ENCODE results near the gene MYO7B. TPM values are rescaled to one million over a fixed set of nuclear protein-coding genes. Genes with fewer than 3 reads are reported as not detected.

Gene MYO7B
- total and polyA plus RNA-seq, 2 donors (not counting 1 experiment from before 2014, with no cell fraction given) = under 0.01 TPM; not detected in 1

GRCh38 chr2:127531221-127531648 lies 4.2 kb upstream of the MYO7B start:
- no peak overlapping the region for H3K4me3 ChIP-seq (replicated peaks in 1 of 4; ENCODE audit: control extremely low read depth in 1 of 4, insufficient read depth in 1 of 4, low read depth in 3 of 4, low read length in 4 of 4)
- H2AFZ ChIP-seq (ENCODE audit: low read length) = no peak overlapping the region
- H3K27me3 ChIP-seq (ENCODE audit: control insufficient read depth, insufficient read depth, low read length) = peaks cover 4% of the 10 kb centered on the region
- H4K20me1 ChIP-seq (ENCODE audit: control insufficient read depth, extremely low read depth, insufficient read depth, low read length) = no peaks in the 10 kb centered on the region
- no peak for TF ChIP-seq EZH2 (IDR thresholded peaks at IDR 0.05; ENCODE audit: low read length, missing control alignments)
- TF ChIP-seq CTCF (conservative IDR thresholded peaks at IDR 0.05 in 1 of 2, IDR thresholded peaks at IDR 0.05 in 1 of 2; ENCODE audit: low read depth in 1 of 2, low read length in 2 of 2) = no peak
- H3K4me1 ChIP-seq (ENCODE audit: control insufficient read depth, extremely low read depth, insufficient read depth, low read length) = no peaks in the 10 kb centered on the region
- H3K79me2 ChIP-seq (ENCODE audit: control insufficient read depth, insufficient read depth, low read length) = no peaks in the 10 kb centered on the region
- H3K9me3 ChIP-seq (ENCODE audit: control insufficient read depth, insufficient read depth, low read depth, low read length) = no peaks in the 10 kb centered on the region
- no peak overlapping the region for H3K27ac ChIP-seq (ENCODE audit: insufficient read depth, low read length)
- H3K9ac ChIP-seq (ENCODE audit: insufficient read depth, low read length) = no peak overlapping the region
- DNase-seq (ENCODE audit: low read depth in 2 of 2) = peak in 1 of 2 donors; percentile 3
- no peak overlapping the region for H3K4me2 ChIP-seq (ENCODE audit: extremely low read depth, insufficient read depth, low read length)
- H3K36me3 ChIP-seq (ENCODE audit: control insufficient read depth, insufficient read depth, low read length) = no peaks in the 10 kb centered on the region

DNA sequence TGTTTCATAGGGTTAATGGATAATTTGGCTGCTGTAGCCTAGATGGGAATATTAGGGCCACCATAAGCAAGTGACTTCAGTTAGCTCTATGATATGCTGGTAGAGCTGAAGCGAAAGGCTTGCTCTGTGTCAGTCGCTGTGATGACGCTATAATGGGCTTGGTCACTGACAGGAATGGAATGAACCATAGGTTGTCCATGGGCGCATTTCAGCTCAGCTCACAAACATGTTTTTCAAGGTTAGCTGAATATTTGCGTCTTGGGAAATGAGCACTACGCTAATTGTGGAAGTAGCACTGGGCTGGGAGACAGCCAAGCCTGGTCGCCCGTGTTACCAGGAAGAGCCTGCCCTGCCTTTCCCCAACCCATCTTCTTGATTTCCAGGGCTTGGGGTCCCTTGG lies 3.2 kb upstream of the MYO7B start:
- Histone ChIP-seq H3K27me3 (ENCODE audit: control insufficient read depth, insufficient read depth, low read length) (peaks cover 7% of the 10 kb centered on the region), H3K9me3 (ENCODE audit: control insufficient read depth, insufficient read depth, low read depth, low read length) (no peaks in the 10 kb centered on the region), H3K9ac (ENCODE audit: insufficient read depth, low read length) (no peak overlapping the region), H3K36me3 (ENCODE audit: control insufficient read depth, insufficient read depth, low read length) (no peaks in the 10 kb centered on the region), H3K79me2 (ENCODE audit: control insufficient read depth, insufficient read depth, low read length) (no peaks in the 10 kb centered on the region), H3K4me3 (replicated peaks in 1 of 4; ENCODE audit: control extremely low read depth in 1 of 4, insufficient read depth in 1 of 4, low read depth in 3 of 4, low read length in 4 of 4) (no peak overlapping the region), H3K4me1 (ENCODE audit: control insufficient read depth, extremely low read depth, insufficient read depth, low read length) (no peaks in the 10 kb centered on the region), H4K20me1 (ENCODE audit: control insufficient read depth, extremely low read depth, insufficient read depth, low read length) (no peaks in the 10 kb centered on the region), H3K27ac (ENCODE audit: insufficient read depth, low read length) (no peak overlapping the region), H2AFZ (ENCODE audit: low read length) (no peak overlapping the region), H3K4me2 (ENCODE audit: extremely low read depth, insufficient read depth, low read length) (no peak overlapping the region)
- no peak for DNase-seq (ENCODE audit: low read depth in 2 of 2)
- no peak for TF ChIP-seq CTCF (conservative IDR thresholded peaks at IDR 0.05 in 1 of 2, IDR thresholded peaks at IDR 0.05 in 1 of 2; ENCODE audit: low read depth in 1 of 2, low read length in 2 of 2)
- TF ChIP-seq EZH2 (IDR thresholded peaks at IDR 0.05; ENCODE audit: low read length, missing control alignments) = no peak

DNA sequence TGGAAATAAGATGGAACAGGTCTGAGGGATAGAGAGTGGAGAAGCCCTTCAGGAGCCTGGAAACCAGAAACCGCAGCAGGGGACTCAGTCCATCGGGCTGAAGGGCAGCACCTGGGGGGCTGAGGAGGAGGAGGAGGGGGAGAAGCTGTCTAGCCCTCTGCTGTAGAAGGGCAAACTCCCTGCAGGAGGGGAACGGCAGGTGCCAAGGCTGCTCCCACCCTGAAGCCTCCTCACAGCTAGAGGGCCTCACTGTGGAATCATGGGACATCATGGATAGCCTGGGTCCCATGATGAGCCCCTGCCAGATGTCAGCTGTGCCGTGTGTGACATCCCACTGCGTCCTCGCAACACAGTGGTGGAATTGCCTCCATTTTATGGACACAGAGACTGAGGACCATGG lies 435 bp downstream of the MYO7B start:
- no peaks in the 10 kb centered on the region for H3K36me3 ChIP-seq (ENCODE audit: control insufficient read depth, insufficient read depth, low read length)
- H2AFZ ChIP-seq (ENCODE audit: low read length) = no peak overlapping the region
- no peak overlapping the region for H3K4me3 ChIP-seq (replicated peaks in 1 of 4; ENCODE audit: control extremely low read depth in 1 of 4, insufficient read depth in 1 of 4, low read depth in 3 of 4, low read length in 4 of 4)
- H3K27ac ChIP-seq (ENCODE audit: insufficient read depth, low read length) = no peak overlapping the region
- peaks cover 15% of the 10 kb centered on the region for H3K27me3 ChIP-seq (ENCODE audit: control insufficient read depth, insufficient read depth, low read length)
- no peak for TF ChIP-seq CTCF (conservative IDR thresholded peaks at IDR 0.05 in 1 of 2, IDR thresholded peaks at IDR 0.05 in 1 of 2; ENCODE audit: low read depth in 1 of 2, low read length in 2 of 2)
- no peak for TF ChIP-seq EZH2 (IDR thresholded peaks at IDR 0.05; ENCODE audit: low read length, missing control alignments)
- H4K20me1 ChIP-seq (ENCODE audit: control insufficient read depth, extremely low read depth, insufficient read depth, low read length) = no peaks in the 10 kb centered on the region
- H3K9ac ChIP-seq (ENCODE audit: insufficient read depth, low read length) = no peak overlapping the region
- no peak overlapping the region for H3K4me2 ChIP-seq (ENCODE audit: extremely low read depth, insufficient read depth, low read length)
- DNase-seq (ENCODE audit: low read depth in 2 of 2) = no peak
- no peaks in the 10 kb centered on the region for H3K9me3 ChIP-seq (ENCODE audit: control insufficient read depth, insufficient read depth, low read depth, low read length)
- H3K79me2 ChIP-seq (ENCODE audit: control insufficient read depth, insufficient read depth, low read length) = no peaks in the 10 kb centered on the region
- H3K4me1 ChIP-seq (ENCODE audit: control insufficient read depth, extremely low read depth, insufficient read depth, low read length) = no peaks in the 10 kb centered on the region
